RWPE1 (cell line): ENCODE results near the gene GASK1A.

Experiments used
- CTCF ChIA-PET: fragments of 350-600 bp; sonication (Branson Sonifier 250); formaldehyde crosslinking; extraction: SDS; loops from one replicate; lab custom pipeline; 2021; lab: Yijun Ruan, JAX
- POLR2A ChIA-PET: fragments of 400-600 bp; formaldehyde crosslinking; extraction: SDS; loops from one replicate; lab custom pipeline; 2020; ENCODE audit warnings: antibody characterized with exemption; ENCODE audit not compliant: low non-redundant PET; lab: Yijun Ruan, JAX
- DNase-seq: peaks from one replicate; pipeline ENCODE4 v3.0.0; 2012; ENCODE audit warnings: low spot score
- H3K27ac ChIP-seq: fragments of 450-650 bp; 2 replicates; pipeline ENCODE4 v1.5.1; 2017
- TF ChIP-seq, protein P1 (sequence below): fragments of 450-650 bp; conservative IDR thresholded peaks from 2 replicates; pipeline ENCODE4 v1.5.1; 2017; ENCODE audit warnings: low read depth, mild to moderate bottlenecking

GASK1A gene

DNA sequence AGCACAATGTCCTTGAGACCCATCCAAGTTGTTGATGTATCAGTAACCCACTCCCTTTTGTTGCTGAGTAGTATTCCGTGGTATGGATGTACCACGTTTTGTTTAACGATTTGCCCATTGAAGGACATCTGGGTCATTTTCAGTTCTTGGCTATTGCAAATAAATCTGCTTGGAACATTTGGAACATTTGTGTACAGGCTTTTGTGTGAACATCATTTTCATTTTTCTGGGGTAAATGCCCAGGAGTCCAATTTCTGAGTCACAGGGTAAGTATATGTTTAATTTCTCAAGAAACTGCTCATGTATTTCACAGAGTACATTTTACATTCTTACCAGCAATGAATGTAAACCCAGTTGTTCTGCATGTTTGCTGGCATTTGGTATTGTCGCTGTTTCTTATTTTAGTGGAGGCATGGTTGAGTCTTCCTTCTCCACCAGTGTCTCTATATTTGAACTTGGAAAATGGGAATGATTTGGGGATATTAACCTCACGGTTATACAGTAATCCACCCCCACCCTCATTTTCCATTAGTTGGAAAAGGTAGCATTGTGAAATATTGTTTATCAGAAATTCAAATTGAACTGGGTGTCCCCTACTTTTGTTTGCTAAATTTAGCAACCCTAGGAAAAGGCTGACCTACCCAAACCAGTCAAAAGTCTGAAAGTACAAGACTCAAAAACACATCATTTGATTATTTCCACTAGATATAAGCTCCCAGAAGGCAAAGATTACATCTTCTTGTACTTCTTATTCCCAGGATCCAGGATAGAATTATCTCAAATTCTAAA lies 96.0 kb downstream of the GASK1A start:
- TF ChIP-seq, protein P1, sequence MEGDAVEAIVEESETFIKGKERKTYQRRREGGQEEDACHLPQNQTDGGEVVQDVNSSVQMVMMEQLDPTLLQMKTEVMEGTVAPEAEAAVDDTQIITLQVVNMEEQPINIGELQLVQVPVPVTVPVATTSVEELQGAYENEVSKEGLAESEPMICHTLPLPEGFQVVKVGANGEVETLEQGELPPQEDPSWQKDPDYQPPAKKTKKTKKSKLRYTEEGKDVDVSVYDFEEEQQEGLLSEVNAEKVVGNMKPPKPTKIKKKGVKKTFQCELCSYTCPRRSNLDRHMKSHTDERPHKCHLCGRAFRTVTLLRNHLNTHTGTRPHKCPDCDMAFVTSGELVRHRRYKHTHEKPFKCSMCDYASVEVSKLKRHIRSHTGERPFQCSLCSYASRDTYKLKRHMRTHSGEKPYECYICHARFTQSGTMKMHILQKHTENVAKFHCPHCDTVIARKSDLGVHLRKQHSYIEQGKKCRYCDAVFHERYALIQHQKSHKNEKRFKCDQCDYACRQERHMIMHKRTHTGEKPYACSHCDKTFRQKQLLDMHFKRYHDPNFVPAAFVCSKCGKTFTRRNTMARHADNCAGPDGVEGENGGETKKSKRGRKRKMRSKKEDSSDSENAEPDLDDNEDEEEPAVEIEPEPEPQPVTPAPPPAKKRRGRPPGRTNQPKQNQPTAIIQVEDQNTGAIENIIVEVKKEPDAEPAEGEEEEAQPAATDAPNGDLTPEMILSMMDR: no peak
- DNase-seq: no peak
- no peak overlapping the region for H3K27ac ChIP-seq
- ChIA-PET CTCF (no interaction called here), POLR2A (no interaction called here)

DNA sequence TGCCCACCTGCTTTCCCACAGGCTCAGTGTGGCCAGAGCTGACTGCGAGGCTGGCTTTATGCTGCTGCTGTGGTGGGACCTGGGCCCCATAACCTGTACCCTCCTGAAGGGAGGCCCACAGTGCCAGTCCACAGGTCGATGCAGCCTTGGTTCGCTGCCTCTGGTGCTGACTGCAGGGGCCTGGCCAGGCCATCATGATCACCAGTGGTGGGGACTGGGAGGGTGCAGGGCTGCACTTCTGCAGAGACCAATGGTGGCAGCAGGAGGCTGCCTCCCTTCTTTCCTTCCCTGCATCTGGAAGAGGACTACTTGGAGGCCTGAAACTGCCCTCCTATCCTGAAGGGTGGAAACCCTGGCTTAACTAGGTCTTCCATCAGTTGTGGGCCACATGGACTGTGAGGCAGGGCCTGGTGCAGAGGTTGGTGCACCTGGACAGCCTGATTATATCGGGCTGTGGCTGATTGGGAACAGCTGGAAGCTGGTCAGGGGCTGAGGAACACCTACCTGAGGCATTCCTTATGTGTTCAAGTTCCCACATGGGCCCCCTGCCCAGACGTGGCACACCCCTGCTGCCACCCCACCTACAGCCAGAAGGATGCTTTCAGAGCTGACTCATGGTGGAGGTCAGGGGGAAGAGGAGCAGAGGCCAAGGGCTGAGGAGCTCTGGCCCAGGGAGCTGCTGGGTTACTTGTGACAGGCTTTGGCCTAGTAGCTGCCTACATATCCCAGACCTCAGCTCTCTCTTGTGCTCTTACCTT lies 97.0 kb downstream of the GASK1A start:
- CTCF ChIA-PET: no interaction called here
- POLR2A ChIA-PET: no interaction called here
- no peak for DNase-seq
- TF ChIP-seq, protein P1: no peak
- no peak overlapping the region for H3K27ac ChIP-seq

DNA sequence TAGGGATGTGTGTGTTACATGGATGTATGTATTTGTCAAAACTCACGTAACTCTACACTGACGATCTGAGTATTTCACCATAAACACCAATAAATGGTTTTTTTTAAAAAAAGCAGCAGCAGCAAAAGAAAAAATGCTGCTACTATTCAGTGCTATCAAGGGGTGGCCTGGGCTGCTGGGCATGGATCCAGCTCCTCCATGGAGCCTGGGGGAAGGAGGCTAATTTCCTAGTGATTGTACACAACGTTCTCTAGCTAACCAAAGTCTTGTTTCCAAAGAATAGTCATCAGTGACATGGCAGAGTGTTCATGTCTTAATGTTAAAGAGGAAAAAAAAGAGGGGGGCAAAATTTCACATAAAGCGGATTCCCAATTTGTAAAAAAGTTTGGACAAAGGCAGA lies 97.7 kb downstream of the GASK1A start:
- POLR2A ChIA-PET: no interaction called here
- H3K27ac ChIP-seq: no peak overlapping the region
- TF ChIP-seq, protein P1: no peak
- CTCF ChIA-PET: no interaction called here
- DNase-seq: no peak

DNA sequence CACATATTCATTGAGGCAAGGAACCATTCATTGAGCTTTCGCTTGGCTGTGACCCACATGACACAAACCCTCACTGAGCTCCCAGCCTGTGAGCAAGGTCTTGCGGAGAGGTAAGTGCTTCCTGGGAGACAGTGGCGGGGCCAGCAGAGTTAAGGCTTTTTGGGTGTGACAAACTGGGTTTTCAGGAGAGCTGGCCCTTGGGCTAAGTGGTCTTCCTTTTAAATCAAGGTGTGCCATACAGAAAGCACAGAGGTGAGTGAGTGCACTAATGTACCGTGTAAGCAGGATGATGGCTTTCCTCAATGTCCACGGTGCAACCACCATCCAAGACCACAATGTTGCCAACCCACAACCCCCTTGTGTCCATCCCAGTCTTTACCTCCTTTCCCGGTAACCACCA lies 98.2 kb downstream of the GASK1A start:
- no peak overlapping the region for H3K27ac ChIP-seq
- no peak for DNase-seq
- ChIA-PET POLR2A (no interaction called here), CTCF (no interaction called here)
- TF ChIP-seq, protein P1: no peak

DNA sequence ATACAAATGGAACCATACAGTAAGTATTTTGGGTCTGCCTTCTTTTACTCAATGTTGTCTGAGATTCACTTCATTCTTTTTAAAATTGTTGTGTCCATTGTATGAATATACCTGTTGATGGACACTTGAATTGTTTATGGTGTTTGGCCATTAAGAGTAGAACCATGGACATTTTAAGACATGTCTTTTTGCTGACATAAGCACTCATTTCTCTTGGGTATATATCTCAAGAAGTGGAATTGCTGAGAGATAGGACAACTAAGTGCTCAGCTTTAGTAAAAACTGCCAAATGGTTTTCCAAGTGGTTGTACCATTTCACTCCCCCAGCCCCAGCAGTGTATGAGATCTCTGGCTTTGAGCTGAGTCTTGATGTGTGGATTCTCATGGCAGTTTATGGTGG lies 98.6 kb downstream of the GASK1A start:
- ChIA-PET CTCF (no interaction called here), POLR2A (no interaction called here)
- DNase-seq: no peak
- no peak overlapping the region for H3K27ac ChIP-seq
- TF ChIP-seq, protein P1: no peak

DNA sequence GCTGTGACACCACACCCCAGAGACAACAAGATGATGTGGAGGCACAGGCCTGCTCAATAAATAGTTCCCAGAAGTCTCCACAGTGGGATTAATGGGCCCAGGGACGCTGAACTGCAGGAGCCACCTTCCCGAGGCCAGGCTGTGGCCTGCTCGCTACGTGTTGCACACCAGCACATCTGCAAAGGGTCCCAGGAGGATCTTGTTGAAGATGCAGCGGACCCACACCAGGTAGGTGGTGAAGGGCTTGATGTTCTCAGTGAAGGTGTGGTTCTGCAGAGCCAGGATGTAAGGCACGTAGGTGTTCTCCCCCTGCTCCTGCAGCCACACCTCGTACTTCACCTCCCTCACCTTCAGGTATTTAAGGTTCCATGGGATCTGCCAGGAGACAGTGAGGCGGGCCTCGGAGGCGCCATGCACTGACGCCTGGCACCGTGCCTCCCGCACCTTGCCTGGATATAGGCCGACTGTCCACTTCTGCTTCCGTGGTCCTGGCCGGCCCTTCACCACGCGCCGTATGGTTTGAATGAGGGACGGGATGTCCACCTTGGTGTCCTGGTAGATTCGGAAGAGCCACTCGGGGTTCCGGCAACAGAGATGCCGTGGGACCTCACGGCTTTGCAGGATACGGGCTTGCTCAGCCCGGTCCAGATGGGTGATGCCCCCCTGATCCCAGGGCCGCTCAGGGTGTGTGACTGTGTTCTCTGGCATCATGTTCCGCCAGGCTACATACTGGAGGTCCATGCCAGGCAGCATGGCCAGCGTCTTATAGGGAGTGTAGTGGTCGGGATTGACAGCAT lies 100.6 kb downstream of the GASK1A start:
- ChIA-PET POLR2A (no interaction called here), CTCF (no interaction called here)
- TF ChIP-seq, protein P1: no peak
- H3K27ac ChIP-seq: no peak overlapping the region
- no peak for DNase-seq
